ENCODE measurements around the gene PHKA2.

DNA sequence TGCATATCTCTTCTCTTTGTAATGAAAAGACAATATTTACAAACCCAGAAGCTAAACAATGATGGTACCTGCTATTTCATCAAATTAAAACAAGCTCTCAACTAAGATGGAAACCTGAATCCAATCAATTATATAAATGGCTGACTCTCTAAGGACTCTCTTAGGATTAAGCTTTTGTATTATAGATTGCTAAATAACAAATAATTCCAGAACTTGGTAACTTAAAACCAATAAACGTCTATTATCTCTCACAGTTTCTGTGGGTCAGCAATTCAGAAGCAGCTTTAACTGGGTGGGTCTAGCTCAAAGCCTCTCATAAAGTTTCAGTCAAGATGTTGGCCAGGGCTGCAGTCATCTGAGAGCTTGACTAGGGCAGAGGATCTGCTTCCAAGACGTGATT is 12.4 kb downstream of the PHKA2 start:
- TF ChIP-seq ESRRA (IDR thresholded peaks at IDR 0.05; ENCODE audit: borderline replicate concordance, low read length) (no peak), POLR2A (IDR thresholded peaks at IDR 0.05; ENCODE audit: low read length) (no peak), REST (IDR thresholded peaks at IDR 0.05) (no peak), CTCF (IDR thresholded peaks at IDR 0.05) (no peak)

Data from A549 (cell line).